Forelimb muscle (tissue), 1 donor: ENCODE results near the gene DDIT3. TPM values are rescaled to one million over a fixed set of nuclear protein-coding genes. Genes with fewer than 3 reads are reported as not detected.

Experiments used
- DNase-seq: peaks from one replicate; pipeline ENCODE4 v3.0.0-alpha.2; 2013; ENCODE audit warnings: low read depth
- polyA plus RNA-seq: library from polyadenylated mRNA; unstranded; fragments of 120-200 nt; gene quantifications from one replicate; pipeline ENCODE4 v1.2.1, GENCODE V29; 2013; ENCODE audit not compliant: insufficient read length

The DDIT3 gene
- polyA plus RNA-seq, 1 donor = 12.6 TPM

- no peak for DNase-seq
Measured at GRCh38 chr12:57467915-57468314, 52.4 kb downstream of the DDIT3 start.

- DNase-seq = no peak
Measured at GRCh38 chr12:57467212-57467874, 53.0 kb downstream of the DDIT3 start.

Other genes starting within 250 kb of the DDIT3 start
- 50.1 TPM for gene R3HDM2, start 89.5 kb downstream of the DDIT3 start, polyA plus RNA-seq
- gene INHBC, start 85.7 kb downstream of the DDIT3 start, polyA plus RNA-seq = 0.25 TPM
- 3.8 TPM for gene INHBE, start 65.2 kb downstream of the DDIT3 start, polyA plus RNA-seq
- gene GLI1, start 60.7 kb downstream of the DDIT3 start, polyA plus RNA-seq = 11.2 TPM
- gene ARHGAP9, start 40.6 kb downstream of the DDIT3 start, polyA plus RNA-seq = 4.2 TPM
- gene MARS1, start 32.4 kb downstream of the DDIT3 start, polyA plus RNA-seq = 83.8 TPM
- 43.1 TPM for gene MBD6, start 2.3 kb upstream of the DDIT3 start, polyA plus RNA-seq
- gene DCTN2, start 26.7 kb upstream of the DDIT3 start, polyA plus RNA-seq = 148 TPM
- 0.03 TPM for gene KIF5A, start 29.5 kb upstream of the DDIT3 start, polyA plus RNA-seq
- 10.6 TPM for gene PIP4K2C, start 70.7 kb upstream of the DDIT3 start, polyA plus RNA-seq
- 22.4 TPM for gene DTX3, start 84.3 kb upstream of the DDIT3 start, polyA plus RNA-seq
- 25.4 TPM for gene ARHGEF25, start 90.9 kb upstream of the DDIT3 start, polyA plus RNA-seq
- 2.1 TPM for gene B4GALNT1, start 112.7 kb upstream of the DDIT3 start, polyA plus RNA-seq
- gene OS9, start 173.6 kb upstream of the DDIT3 start, polyA plus RNA-seq = 107 TPM
- gene AGAP2, start 218.2 kb upstream of the DDIT3 start, polyA plus RNA-seq = 8.2 TPM
- 40.9 TPM for gene TSPAN31, start 224.5 kb upstream of the DDIT3 start, polyA plus RNA-seq
- 134 TPM for gene CDK4, start 231.8 kb upstream of the DDIT3 start, polyA plus RNA-seq
- 8.3 TPM for gene MARCHF9, start 234.6 kb upstream of the DDIT3 start, polyA plus RNA-seq
- 0.86 TPM for gene CYP27B1, start 246.6 kb upstream of the DDIT3 start, polyA plus RNA-seq